ENCODE data around the gene CUL3. TPM values are rescaled to one million over a fixed set of nuclear protein-coding genes. Genes with fewer than 3 reads are reported as not detected.
"Not testable (repeated sequence)": the region's sequence is repeated elsewhere in the genome, so short reads cannot be mapped to it uniquely, and the experiment has no call there.

The CUL3 gene
- total RNA-seq, 4 donors from 2014 or later: 94.1 to 120 (median 109) TPM

- no peaks in the 10 kb centered on the region for H3K27me3 ChIP-seq
- no peak overlapping the region for H3K4me3 ChIP-seq
- DNase-seq (no peak), ATAC-seq (no peak)
- no peaks in the 10 kb centered on the region for H3K36me3 ChIP-seq
- H3K27ac ChIP-seq: no peak overlapping the region
- H3K9me3 ChIP-seq: no peaks in the 10 kb centered on the region
- in situ Hi-C loops (cut with MboI; ENCODE audit: low sequenced_read_pairs in 4 of 4) (no loop called here), intact Hi-C loops (cut with DNase I; ENCODE audit: low total_unique reads) (no loop called here)
- TF ChIP-seq POLR2A (IDR thresholded peaks at IDR 0.05) (no peak), CTCF (IDR thresholded peaks at IDR 0.05 in 4 of 5, conservative IDR thresholded peaks at IDR 0.05 in 1 of 5) (no peak)
- no peaks in the 10 kb centered on the region for H3K4me1 ChIP-seq
These were observed 28.6 kb upstream of the CUL3 start for GRCh38 chr2:224613543-224614286.

DNA sequence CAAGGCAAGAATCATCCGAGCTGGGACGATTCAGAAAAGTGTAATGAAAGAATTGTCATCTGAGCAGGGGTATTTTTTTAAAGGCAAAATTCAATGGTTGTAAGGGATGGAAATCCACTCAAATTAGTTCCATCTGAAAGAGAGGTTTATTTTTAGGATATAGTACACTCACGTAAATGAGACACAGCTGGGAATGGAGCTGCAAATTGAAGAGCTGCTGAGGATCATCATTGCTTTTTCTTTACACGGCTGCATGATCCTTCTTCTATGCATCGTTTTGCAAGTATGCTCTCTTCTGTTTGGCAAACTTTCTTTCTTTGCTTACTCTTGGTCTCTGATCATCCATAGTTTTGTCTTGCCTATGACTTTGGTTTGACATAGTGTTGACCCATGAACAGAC is 27.4 kb upstream of the CUL3 start:
- DNase-seq (no peak), ATAC-seq (no peak)
- TF ChIP-seq CTCF (IDR thresholded peaks at IDR 0.05 in 4 of 5, conservative IDR thresholded peaks at IDR 0.05 in 1 of 5) (no peak), POLR2A (IDR thresholded peaks at IDR 0.05) (no peak)
- Histone ChIP-seq H3K9me3 (no peaks in the 10 kb centered on the region), H3K4me3 (no peak overlapping the region), H3K36me3 (no peaks in the 10 kb centered on the region), H3K4me1 (no peaks in the 10 kb centered on the region), H3K27me3 (no peaks in the 10 kb centered on the region), H3K27ac (no peak overlapping the region)
- intact Hi-C loops (cut with DNase I; ENCODE audit: low total_unique reads) (no loop called here), in situ Hi-C loops (cut with MboI; ENCODE audit: low sequenced_read_pairs in 4 of 4) (no loop called here)

DNA sequence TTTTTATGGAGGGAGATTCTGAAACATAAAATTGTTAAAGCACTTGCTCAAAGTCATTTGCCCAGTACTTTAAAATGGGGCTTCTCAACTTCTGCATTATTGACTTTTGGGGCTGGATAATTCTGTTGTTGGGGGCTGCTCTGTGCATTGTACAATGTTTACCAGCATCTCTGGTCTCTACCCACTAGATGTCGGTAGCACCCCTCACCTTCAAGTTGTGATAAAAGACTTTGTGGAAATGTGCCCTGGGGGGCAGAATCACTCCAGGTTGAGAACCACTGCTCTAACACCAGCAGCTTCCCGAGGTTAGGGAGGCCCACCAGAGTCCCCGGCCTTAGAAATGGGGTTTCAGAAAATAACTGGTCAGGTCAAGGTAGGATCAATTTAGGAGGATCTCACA is 26.8 kb upstream of the CUL3 start:
- H3K4me3 ChIP-seq: no peak overlapping the region
- no peaks in the 10 kb centered on the region for H3K36me3 ChIP-seq
- H3K27ac ChIP-seq: no peak overlapping the region
- no peak for TF ChIP-seq POLR2A (IDR thresholded peaks at IDR 0.05)
- no peak for TF ChIP-seq CTCF (IDR thresholded peaks at IDR 0.05 in 4 of 5, conservative IDR thresholded peaks at IDR 0.05 in 1 of 5)
- H3K27me3 ChIP-seq: no peaks in the 10 kb centered on the region
- no peak for ATAC-seq
- H3K4me1 ChIP-seq: no peaks in the 10 kb centered on the region
- H3K9me3 ChIP-seq: no peaks in the 10 kb centered on the region
- in situ Hi-C loops (cut with MboI; ENCODE audit: low sequenced_read_pairs in 4 of 4): no loop called here
- no peak for DNase-seq
- intact Hi-C loops (cut with DNase I; ENCODE audit: low total_unique reads): no loop called here

DNA sequence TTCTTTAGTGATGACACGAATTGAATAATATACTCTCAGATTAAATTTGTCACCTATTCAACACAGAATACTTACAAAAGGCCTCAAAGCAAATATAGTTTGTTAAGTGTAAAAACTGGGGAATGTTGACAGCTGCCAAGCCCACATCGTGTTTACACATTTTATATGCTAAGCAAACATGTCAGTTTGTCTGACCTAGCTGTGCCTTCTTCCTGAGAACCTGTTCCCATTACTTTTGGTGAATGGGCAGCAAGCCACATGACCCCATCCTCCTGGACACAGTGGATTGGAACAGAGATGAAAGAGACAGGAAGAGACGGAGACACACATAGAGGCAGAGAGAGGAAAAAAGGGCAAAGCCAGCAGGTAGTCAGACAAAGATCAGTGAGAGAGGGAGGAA is 22.9 kb upstream of the CUL3 start:
- Histone ChIP-seq H3K36me3 (no peaks in the 10 kb centered on the region), H3K4me3 (no peak overlapping the region), H3K27ac (no peak overlapping the region), H3K4me1 (no peaks in the 10 kb centered on the region), H3K9me3 (no peaks in the 10 kb centered on the region), H3K27me3 (no peaks in the 10 kb centered on the region)
- DNase-seq (no peak), ATAC-seq (no peak)
- intact Hi-C loops (cut with DNase I; ENCODE audit: low total_unique reads) (no loop called here), in situ Hi-C loops (cut with MboI; ENCODE audit: low sequenced_read_pairs in 4 of 4) (no loop called here)
- no peak for TF ChIP-seq CTCF (IDR thresholded peaks at IDR 0.05 in 4 of 5, conservative IDR thresholded peaks at IDR 0.05 in 1 of 5)
- TF ChIP-seq POLR2A (IDR thresholded peaks at IDR 0.05): no peak

- H3K4me3 ChIP-seq; H3K27ac ChIP-seq; intact Hi-C loops (cut with DNase I; ENCODE audit: low total_unique reads); DNase-seq; ATAC-seq; H3K27me3 ChIP-seq; H3K9me3 ChIP-seq; H3K4me1 ChIP-seq; in situ Hi-C loops (cut with MboI; ENCODE audit: low sequenced_read_pairs in 4 of 4); H3K36me3 ChIP-seq: not testable (repeated sequence)
These were observed 18.8 kb upstream of the CUL3 start for GRCh38 chr2:224603746-224604500.

DNA sequence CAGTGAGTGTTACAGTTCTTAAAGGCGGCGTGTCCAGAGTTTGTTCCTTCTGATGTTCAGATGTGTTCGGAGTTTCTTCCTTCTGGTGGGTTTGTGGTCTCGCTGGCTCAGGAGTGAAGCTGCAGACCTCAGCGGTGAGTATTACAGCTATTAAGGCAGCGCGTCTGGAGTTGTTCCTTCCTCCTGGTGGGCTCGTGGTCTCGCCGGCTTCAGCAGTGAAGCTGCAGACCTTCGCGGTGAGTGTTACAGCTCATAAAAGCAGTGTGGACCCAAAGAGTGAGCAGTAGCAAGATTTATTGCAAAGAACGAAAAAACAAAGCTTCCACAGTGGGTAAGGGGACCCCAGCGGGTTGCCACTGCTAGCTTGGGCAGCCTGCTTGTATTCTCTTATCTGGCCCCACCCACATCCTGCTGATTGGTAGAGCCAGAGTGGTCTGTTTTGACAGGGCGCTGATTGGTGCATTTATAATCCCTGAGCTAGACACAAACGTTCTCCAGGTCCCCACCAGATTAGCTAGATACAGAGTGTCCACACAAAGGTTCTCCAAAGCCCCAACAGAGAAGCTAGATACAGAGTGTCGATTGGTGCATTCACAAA is 17.7 kb upstream of the CUL3 start:
- H3K27me3 ChIP-seq; DNase-seq; ATAC-seq; H3K36me3 ChIP-seq; intact Hi-C loops (cut with DNase I; ENCODE audit: low total_unique reads); H3K27ac ChIP-seq; H3K4me3 ChIP-seq; in situ Hi-C loops (cut with MboI; ENCODE audit: low sequenced_read_pairs in 4 of 4); H3K9me3 ChIP-seq; H3K4me1 ChIP-seq: not testable (repeated sequence)

Measured in gastrocnemius medialis (tissue), 4 donors.